ENCODE data around the gene SYTL2. TPM values are rescaled to one million over a fixed set of nuclear protein-coding genes. Genes with fewer than 3 reads are reported as not detected.

Gene SYTL2
- total RNA-seq, 1 donor from 2014 or later = 25.1 TPM

DNA sequence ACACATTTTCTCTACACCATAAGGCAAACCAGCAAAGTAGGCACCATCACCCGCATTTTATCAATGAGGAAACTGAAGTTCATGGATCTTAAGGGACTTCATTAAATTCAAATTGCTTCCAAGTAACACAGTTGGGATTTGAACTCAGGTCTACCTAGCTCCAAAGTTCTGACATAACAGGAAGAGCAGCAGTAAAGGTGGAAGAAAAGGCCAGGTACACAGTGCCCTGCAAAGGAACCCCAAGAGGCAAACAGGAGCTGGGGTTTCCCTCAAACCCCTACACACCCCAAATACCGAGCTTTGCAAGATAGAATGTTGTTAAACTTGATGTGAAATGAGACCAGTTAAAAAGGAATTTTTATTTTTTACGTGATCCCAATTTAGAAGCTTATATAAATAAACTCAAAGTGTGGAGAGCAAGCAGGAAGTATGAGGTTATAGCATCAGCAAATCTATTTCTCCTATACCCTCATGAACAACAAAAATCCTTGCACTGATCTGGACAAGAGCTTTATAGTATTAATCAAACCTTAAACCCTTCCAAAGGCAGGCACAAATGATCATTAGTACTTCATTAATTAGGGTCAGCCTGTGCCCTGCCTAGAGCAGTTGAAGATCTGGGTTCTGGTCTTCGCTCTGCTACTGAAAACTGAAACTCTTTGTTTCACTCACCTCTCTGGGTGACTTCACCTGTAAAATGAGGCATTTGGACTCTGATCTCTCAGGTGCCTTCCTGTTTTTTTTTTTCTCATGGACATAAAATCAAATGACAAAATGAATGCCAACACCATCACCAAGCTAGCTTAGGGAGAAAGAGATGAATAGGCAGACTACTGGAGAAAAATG is 36.5 kb downstream of the SYTL2 start:
- Mint-ChIP-seq H3K4me1 (ENCODE audit: low read depth) (peaks cover 35% of the 10 kb centered on the region), H3K27me3 (ENCODE audit: low read depth) (no peaks in the 10 kb centered on the region), H3K36me3 (ENCODE audit: low read depth) (peaks cover 5% of the 10 kb centered on the region), H3K27ac (ENCODE audit: unreplicated experiment) (peak overlapping the region; percentile 69), H3K9me3 (ENCODE audit: low read depth) (peaks cover 12% of the 10 kb centered on the region), H3K4me3 (ENCODE audit: unreplicated experiment) (no peak overlapping the region)
- TF ChIP-seq CTCF (IDR thresholded peaks at IDR 0.05) = no peak
- no peak for DNase-seq (ENCODE audit: low spot score)

GRCh38 chr11:85772695-85773094 is 38.2 kb downstream of the SYTL2 start:
- Mint-ChIP-seq H3K36me3 (ENCODE audit: low read depth) (peaks cover 8% of the 10 kb centered on the region), H3K27ac (ENCODE audit: unreplicated experiment) (peak overlapping the region; percentile 83), H3K9me3 (ENCODE audit: low read depth) (peaks cover 21% of the 10 kb centered on the region), H3K27me3 (ENCODE audit: low read depth) (no peaks in the 10 kb centered on the region), H3K4me1 (ENCODE audit: low read depth) (peaks cover 35% of the 10 kb centered on the region), H3K4me3 (ENCODE audit: unreplicated experiment) (no peak overlapping the region)
- no peak for TF ChIP-seq CTCF (IDR thresholded peaks at IDR 0.05)
- DNase-seq (ENCODE audit: low spot score) = no peak

DNA sequence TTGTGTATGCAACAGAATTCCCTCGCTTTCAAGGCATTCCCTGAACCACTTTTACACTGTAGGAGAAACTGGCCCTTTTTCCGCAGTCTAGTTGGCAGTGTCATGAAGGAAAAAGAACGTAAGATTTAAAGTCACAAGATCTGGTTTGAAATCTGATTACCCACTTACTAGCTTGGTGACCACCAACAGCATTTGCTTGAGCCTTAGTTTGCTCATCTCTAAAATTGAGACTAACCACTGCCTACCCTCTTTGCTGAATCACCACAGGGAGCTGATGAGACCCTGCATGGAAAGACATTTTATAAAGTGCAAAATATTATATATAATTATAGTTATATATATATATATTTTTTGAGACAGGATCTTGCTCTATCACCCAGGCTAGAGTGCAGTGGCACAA is 39.4 kb downstream of the SYTL2 start:
- peaks cover 35% of the 10 kb centered on the region for H3K4me1 Mint-ChIP-seq (ENCODE audit: low read depth)
- peaks cover 21% of the 10 kb centered on the region for H3K9me3 Mint-ChIP-seq (ENCODE audit: low read depth)
- TF ChIP-seq CTCF (IDR thresholded peaks at IDR 0.05) = no peak
- peaks cover 8% of the 10 kb centered on the region for H3K36me3 Mint-ChIP-seq (ENCODE audit: low read depth)
- no peak overlapping the region for H3K27ac Mint-ChIP-seq (ENCODE audit: unreplicated experiment)
- H3K4me3 Mint-ChIP-seq (ENCODE audit: unreplicated experiment) = no peak overlapping the region
- DNase-seq (ENCODE audit: low spot score) = no peak
- no peaks in the 10 kb centered on the region for H3K27me3 Mint-ChIP-seq (ENCODE audit: low read depth)

GRCh38 chr11:85769771-85770170 is 41.2 kb downstream of the SYTL2 start:
- peaks cover 33% of the 10 kb centered on the region for H3K4me1 Mint-ChIP-seq (ENCODE audit: low read depth)
- H3K36me3 Mint-ChIP-seq (ENCODE audit: low read depth) = peaks cover 7% of the 10 kb centered on the region
- H3K27ac Mint-ChIP-seq (ENCODE audit: unreplicated experiment) = no peak overlapping the region
- H3K9me3 Mint-ChIP-seq (ENCODE audit: low read depth) = peaks cover 18% of the 10 kb centered on the region
- no peak overlapping the region for H3K4me3 Mint-ChIP-seq (ENCODE audit: unreplicated experiment)
- TF ChIP-seq CTCF (IDR thresholded peaks at IDR 0.05) = no peak
- no peak for DNase-seq (ENCODE audit: low spot score)
- H3K27me3 Mint-ChIP-seq (ENCODE audit: low read depth) = no peaks in the 10 kb centered on the region

- no peak for DNase-seq (ENCODE audit: low spot score)
- TF ChIP-seq CTCF (IDR thresholded peaks at IDR 0.05) = no peak
- peaks cover 21% of the 10 kb centered on the region for H3K4me1 Mint-ChIP-seq (ENCODE audit: low read depth)
- H3K27ac Mint-ChIP-seq (ENCODE audit: unreplicated experiment) = no peak overlapping the region
- no peaks in the 10 kb centered on the region for H3K27me3 Mint-ChIP-seq (ENCODE audit: low read depth)
- H3K36me3 Mint-ChIP-seq (ENCODE audit: low read depth) = peaks cover 7% of the 10 kb centered on the region
- H3K9me3 Mint-ChIP-seq (ENCODE audit: low read depth) = peaks cover 18% of the 10 kb centered on the region
- no peak overlapping the region for H3K4me3 Mint-ChIP-seq (ENCODE audit: unreplicated experiment)
Observed at GRCh38 chr11:85768473-85769146, 42.3 kb downstream of the SYTL2 start.
